ENCODE data around the gene FBXO10.

FBXO10 gene, protein sequence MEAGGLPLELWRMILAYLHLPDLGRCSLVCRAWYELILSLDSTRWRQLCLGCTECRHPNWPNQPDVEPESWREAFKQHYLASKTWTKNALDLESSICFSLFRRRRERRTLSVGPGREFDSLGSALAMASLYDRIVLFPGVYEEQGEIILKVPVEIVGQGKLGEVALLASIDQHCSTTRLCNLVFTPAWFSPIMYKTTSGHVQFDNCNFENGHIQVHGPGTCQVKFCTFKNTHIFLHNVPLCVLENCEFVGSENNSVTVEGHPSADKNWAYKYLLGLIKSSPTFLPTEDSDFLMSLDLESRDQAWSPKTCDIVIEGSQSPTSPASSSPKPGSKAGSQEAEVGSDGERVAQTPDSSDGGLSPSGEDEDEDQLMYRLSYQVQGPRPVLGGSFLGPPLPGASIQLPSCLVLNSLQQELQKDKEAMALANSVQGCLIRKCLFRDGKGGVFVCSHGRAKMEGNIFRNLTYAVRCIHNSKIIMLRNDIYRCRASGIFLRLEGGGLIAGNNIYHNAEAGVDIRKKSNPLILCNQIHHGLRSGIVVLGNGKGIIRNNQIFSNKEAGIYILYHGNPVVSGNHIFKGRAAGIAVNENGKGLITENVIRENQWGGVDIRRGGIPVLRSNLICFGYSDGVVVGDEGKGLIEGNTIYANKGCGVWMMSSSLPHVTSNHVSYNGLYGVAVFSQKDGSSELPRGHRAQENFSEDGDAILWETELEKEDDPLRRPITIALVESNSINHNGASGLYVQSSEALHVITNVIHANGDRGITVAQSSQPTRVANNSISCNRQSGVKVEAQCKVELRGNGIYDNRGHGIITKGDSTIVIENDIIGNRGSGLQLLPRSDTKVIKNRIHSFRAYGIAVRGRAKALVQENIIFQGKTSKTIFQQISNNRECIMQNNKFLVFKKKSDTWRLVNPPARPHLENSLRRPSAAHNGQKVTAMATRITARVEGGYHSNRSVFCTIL

DNA sequence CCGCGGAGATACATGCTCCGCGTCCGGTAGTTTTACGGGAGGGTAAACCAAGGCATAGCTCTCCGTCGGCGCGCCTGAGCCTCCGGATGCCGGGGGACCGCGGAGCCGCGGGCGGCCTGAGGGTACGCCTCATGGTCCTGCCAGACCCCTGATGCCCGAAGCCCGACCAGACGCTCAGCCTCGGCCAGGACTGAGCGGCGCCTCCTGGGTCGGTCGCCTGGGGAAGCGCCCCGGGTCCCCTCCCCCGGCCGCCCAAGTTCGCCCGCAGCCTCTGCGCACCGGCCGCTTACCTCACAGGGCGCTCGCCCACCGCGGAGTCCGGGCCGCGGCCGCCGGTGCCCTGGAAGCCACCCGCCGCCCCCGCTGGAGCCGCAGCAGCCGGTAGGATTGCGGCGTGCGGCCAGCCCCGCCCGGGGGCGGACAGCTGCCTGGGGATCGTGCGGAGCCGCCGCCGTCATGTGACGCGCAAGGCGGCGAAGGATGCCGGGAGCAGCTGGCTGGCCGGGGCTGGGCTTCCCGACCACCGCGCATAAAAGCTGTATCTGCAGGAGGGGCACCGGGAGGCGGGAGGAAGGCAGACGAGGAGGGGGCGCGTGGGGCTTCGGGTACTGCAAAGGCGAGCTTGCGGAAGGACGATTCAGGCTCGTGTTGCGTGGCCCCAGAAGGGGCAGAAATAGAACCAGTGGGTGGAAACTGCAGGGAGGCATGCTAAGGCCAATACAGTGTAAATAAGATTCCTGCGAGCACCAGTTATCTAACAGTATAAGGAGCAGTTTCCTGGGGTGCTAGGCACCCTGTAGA, at the start of gene FBXO10:
Gene FBXO10, minus strand, starts transcription at position 460 of the 801 bp plus-strand sequence. CDS start 34,612 bp downstream, outside the sequence.
- peak within 1 kb of the TSS; percentile 82 to 83 for H3K4me3 ChIP-seq (ENCODE audit: low read length in 2 of 2)
- H3K27ac ChIP-seq (ENCODE audit: low read depth in 2 of 2, low read length in 2 of 2): peak within 1 kb of the TSS; percentile 69 to 80
- H3K9me3 ChIP-seq (ENCODE audit: control insufficient read depth in 2 of 2, low read length in 2 of 2): no peaks in the 10 kb centered on the region
- peaks cover 0 to 2% of the 10 kb centered on the region in 2 donors for H3K36me3 ChIP-seq (ENCODE audit: control insufficient read depth in 2 of 2, insufficient read depth in 2 of 2, low read length in 2 of 2)
- H3K4me1 ChIP-seq (ENCODE audit: control insufficient read depth in 2 of 2, insufficient read depth in 2 of 2, low read length in 2 of 2): peaks cover 13 to 15% of the 10 kb centered on the region in 2 donors
- H3K27me3 ChIP-seq (ENCODE audit: control insufficient read depth in 2 of 2, insufficient read depth in 2 of 2, low read length in 2 of 2): no peaks in the 10 kb centered on the region
- peak within 1 kb of the TSS; percentile 72 to 77 for H3K9ac ChIP-seq (ENCODE audit: low read depth in 1 of 2, low read length in 2 of 2)

DNA sequence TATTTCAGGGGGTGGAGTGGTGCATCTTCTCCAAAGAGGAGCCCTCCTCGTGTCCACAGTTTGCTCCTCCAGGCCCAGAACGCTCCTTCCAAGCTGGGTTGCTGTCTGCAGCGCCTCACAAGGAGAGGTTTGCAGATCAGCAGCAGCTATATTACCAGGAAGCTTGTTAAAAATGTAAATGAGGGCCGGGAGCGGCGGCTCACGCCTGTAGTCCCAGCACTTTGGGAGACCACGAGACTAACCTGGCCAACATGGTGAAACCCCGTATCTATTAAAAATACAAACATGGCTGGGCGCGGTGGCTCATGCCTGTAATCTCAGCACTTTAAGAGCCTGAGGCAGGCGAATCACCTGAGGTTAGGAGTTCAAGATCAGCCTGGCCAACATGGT, 49.6 kb upstream of the FBXO10 start:
- H3K36me3 ChIP-seq (ENCODE audit: control insufficient read depth in 2 of 2, insufficient read depth in 2 of 2, low read length in 2 of 2): no peaks in the 10 kb centered on the region
- no peaks in the 10 kb centered on the region for H3K4me1 ChIP-seq (ENCODE audit: control insufficient read depth in 2 of 2, insufficient read depth in 2 of 2, low read length in 2 of 2)
- H3K4me3 ChIP-seq (ENCODE audit: low read length in 2 of 2): no peak overlapping the region
- H3K27me3 ChIP-seq (ENCODE audit: control insufficient read depth in 2 of 2, insufficient read depth in 2 of 2, low read length in 2 of 2): no peaks in the 10 kb centered on the region
- H3K9me3 ChIP-seq (ENCODE audit: control insufficient read depth in 2 of 2, low read length in 2 of 2): no peaks in the 10 kb centered on the region
- no peak overlapping the region for H3K9ac ChIP-seq (ENCODE audit: low read depth in 1 of 2, low read length in 2 of 2)
- peak overlapping the region in 1 of 2 donors; percentile 26 for H3K27ac ChIP-seq (ENCODE audit: low read depth in 2 of 2, low read length in 2 of 2)

DNA sequence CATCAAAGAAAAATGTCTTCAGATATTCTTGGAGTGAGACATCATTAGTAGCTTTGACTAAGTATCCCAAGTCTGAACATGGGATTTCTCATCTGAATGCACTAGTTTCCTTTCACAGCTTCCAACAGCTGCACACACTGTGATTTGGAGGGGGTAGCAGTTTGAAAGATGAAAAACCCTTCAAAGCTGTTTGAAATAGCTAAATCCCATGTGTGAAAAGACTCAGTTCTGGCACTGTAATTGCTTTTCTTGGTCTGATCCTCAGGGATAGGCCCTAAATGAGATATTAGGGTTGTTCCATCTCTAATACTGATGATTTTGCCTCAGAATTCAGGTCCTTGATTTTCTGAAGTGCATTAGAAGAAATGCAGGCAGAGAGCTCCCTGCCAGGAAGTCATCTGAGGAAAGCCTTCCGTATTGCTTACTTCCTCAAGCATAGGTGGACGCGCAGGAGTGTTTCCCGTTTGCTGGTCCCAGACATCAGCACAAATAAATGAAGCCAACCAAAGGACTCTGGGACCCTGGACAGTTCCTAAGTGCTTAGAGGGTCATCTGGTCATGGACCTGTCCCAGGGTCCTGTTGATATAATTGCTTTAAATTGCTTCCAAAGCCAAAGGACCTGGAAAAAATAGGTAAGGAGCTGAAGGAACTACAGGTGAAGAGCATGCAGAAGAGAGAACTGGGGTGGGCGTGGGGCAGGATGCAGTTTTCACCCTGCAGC, 49.0 kb upstream of the FBXO10 start:
- H3K9me3 ChIP-seq (ENCODE audit: control insufficient read depth in 2 of 2, low read length in 2 of 2): no peaks in the 10 kb centered on the region
- no peaks in the 10 kb centered on the region for H3K27me3 ChIP-seq (ENCODE audit: control insufficient read depth in 2 of 2, insufficient read depth in 2 of 2, low read length in 2 of 2)
- H3K4me1 ChIP-seq (ENCODE audit: control insufficient read depth in 2 of 2, insufficient read depth in 2 of 2, low read length in 2 of 2): no peaks in the 10 kb centered on the region
- no peaks in the 10 kb centered on the region for H3K36me3 ChIP-seq (ENCODE audit: control insufficient read depth in 2 of 2, insufficient read depth in 2 of 2, low read length in 2 of 2)
- no peak overlapping the region for H3K4me3 ChIP-seq (ENCODE audit: low read length in 2 of 2)
- H3K9ac ChIP-seq (ENCODE audit: low read depth in 1 of 2, low read length in 2 of 2): no peak overlapping the region
- H3K27ac ChIP-seq (ENCODE audit: low read depth in 2 of 2, low read length in 2 of 2): no peak overlapping the region

DNA sequence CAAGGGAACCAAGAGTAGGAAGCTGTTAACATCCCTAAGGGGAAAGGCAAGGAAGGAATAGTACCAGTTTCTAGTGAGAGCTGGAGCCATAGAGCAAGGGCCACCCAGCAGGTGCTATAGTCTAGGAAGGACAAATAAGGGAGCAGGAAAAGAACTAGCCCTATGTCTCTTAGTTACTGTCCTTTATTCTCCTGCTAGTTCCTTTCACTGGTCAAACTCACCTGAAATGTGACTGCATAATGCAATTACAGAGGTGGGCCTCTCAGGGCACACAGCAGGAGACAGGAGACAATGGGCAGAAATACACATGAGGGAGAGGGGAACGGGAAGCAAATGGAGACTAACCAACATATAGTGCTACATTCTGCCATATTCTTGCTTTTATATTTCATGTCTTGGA, 47.9 kb upstream of the FBXO10 start:
- no peak overlapping the region for H3K27ac ChIP-seq (ENCODE audit: low read depth in 2 of 2, low read length in 2 of 2)
- H3K27me3 ChIP-seq (ENCODE audit: control insufficient read depth in 2 of 2, insufficient read depth in 2 of 2, low read length in 2 of 2): no peaks in the 10 kb centered on the region
- H3K36me3 ChIP-seq (ENCODE audit: control insufficient read depth in 2 of 2, insufficient read depth in 2 of 2, low read length in 2 of 2): no peaks in the 10 kb centered on the region
- H3K4me3 ChIP-seq (ENCODE audit: low read length in 2 of 2): no peak overlapping the region
- no peaks in the 10 kb centered on the region for H3K9me3 ChIP-seq (ENCODE audit: control insufficient read depth in 2 of 2, low read length in 2 of 2)
- H3K9ac ChIP-seq (ENCODE audit: low read depth in 1 of 2, low read length in 2 of 2): no peak overlapping the region
- no peaks in the 10 kb centered on the region for H3K4me1 ChIP-seq (ENCODE audit: control insufficient read depth in 2 of 2, insufficient read depth in 2 of 2, low read length in 2 of 2)

DNA sequence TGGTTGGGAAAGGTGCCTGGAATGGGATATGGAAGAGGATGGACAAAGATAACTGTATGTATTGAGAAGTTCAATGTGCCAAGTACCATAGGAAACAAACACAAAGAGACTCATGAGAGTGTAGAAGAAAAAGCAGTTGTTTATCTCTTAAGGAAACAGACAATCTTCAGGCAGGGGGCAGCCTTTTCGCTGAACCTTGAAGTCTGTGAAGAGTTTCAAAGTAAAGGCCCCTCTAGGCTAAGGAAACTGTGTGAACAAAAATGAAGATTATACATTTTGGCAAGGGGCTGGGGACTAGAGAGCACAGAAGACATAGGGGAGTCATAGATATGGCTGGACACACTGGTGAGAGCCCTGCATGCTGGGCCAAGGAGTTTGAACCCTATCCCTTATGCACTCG, 47.1 kb upstream of the FBXO10 start:
- H3K27ac ChIP-seq (ENCODE audit: low read depth in 2 of 2, low read length in 2 of 2): no peak overlapping the region
- H3K27me3 ChIP-seq (ENCODE audit: control insufficient read depth in 2 of 2, insufficient read depth in 2 of 2, low read length in 2 of 2): no peaks in the 10 kb centered on the region
- H3K4me1 ChIP-seq (ENCODE audit: control insufficient read depth in 2 of 2, insufficient read depth in 2 of 2, low read length in 2 of 2): no peaks in the 10 kb centered on the region
- no peaks in the 10 kb centered on the region for H3K36me3 ChIP-seq (ENCODE audit: control insufficient read depth in 2 of 2, insufficient read depth in 2 of 2, low read length in 2 of 2)
- no peak overlapping the region for H3K9ac ChIP-seq (ENCODE audit: low read depth in 1 of 2, low read length in 2 of 2)
- no peak overlapping the region for H3K4me3 ChIP-seq (ENCODE audit: low read length in 2 of 2)
- no peaks in the 10 kb centered on the region for H3K9me3 ChIP-seq (ENCODE audit: control insufficient read depth in 2 of 2, low read length in 2 of 2)

DNA sequence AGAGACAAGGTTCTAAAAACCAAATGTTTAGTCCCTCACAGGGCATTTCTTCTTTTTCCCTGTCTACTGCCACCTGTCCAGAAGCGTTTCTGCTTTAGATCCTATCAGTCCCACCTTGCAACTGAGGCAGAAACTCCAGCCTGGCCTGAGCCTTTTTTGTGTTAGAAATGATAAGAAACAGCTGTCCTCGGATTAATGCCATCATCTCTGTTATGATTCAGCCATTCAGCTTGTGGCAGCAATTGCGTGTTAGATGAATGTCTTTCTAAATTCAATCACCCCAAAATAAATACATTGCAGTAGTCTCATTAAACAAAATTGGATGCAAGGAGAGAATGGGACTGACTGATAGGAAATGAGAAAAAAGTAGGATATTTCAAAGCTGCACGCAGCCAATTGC, 46.3 kb upstream of the FBXO10 start:
- H3K9me3 ChIP-seq (ENCODE audit: control insufficient read depth in 2 of 2, low read length in 2 of 2): no peaks in the 10 kb centered on the region
- no peak overlapping the region for H3K27ac ChIP-seq (ENCODE audit: low read depth in 2 of 2, low read length in 2 of 2)
- no peaks in the 10 kb centered on the region for H3K27me3 ChIP-seq (ENCODE audit: control insufficient read depth in 2 of 2, insufficient read depth in 2 of 2, low read length in 2 of 2)
- H3K4me1 ChIP-seq (ENCODE audit: control insufficient read depth in 2 of 2, insufficient read depth in 2 of 2, low read length in 2 of 2): no peaks in the 10 kb centered on the region
- H3K4me3 ChIP-seq (ENCODE audit: low read length in 2 of 2): no peak overlapping the region
- H3K9ac ChIP-seq (ENCODE audit: low read depth in 1 of 2, low read length in 2 of 2): no peak overlapping the region
- H3K36me3 ChIP-seq (ENCODE audit: control insufficient read depth in 2 of 2, insufficient read depth in 2 of 2, low read length in 2 of 2): no peaks in the 10 kb centered on the region

DNA sequence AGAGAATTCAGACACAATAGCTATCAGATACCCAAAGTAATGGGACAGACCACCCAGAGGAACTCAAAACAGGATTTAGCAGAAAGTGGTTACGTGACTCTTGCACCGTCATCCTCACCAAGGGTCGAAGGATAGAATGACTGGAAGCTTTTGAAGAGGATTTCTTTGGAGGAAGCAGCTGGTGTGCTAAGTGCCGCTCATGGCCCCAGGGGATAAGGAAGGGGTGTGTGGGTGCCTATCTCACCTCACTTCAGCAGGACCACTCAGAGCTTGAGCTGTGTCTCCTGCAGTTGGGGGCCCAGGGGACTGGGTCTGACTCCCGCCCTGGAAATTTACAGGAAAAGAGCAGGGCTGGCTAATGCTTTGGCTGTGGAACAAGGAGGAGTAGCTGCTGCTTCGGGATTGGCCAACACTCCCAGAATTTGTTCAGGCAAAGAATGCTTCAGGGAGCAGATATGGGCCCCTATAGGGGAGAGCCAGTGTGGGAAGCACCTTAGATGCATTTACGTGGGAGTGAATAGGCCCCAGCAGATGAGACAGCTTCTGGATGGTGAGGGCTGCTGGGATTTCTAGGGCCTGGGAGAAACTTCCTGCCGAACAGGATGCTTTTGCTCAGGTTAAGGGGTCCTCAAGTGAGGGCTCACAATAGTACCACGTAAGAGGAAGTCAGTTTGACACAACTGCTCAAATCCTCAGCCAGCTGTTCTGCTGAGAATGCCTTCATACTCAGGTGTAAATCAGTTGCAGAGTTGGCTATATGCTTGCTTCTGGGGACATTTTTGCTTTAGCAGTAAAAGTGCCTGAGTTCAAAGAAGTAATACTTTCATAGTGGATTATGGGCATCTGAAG, 45.3 kb upstream of the FBXO10 start:
- H3K9me3 ChIP-seq (ENCODE audit: control insufficient read depth in 2 of 2, low read length in 2 of 2): no peaks in the 10 kb centered on the region
- no peak overlapping the region for H3K9ac ChIP-seq (ENCODE audit: low read depth in 1 of 2, low read length in 2 of 2)
- H3K27ac ChIP-seq (ENCODE audit: low read depth in 2 of 2, low read length in 2 of 2): no peak overlapping the region
- no peak overlapping the region for H3K4me3 ChIP-seq (ENCODE audit: low read length in 2 of 2)
- no peaks in the 10 kb centered on the region for H3K4me1 ChIP-seq (ENCODE audit: control insufficient read depth in 2 of 2, insufficient read depth in 2 of 2, low read length in 2 of 2)
- no peaks in the 10 kb centered on the region for H3K36me3 ChIP-seq (ENCODE audit: control insufficient read depth in 2 of 2, insufficient read depth in 2 of 2, low read length in 2 of 2)
- H3K27me3 ChIP-seq (ENCODE audit: control insufficient read depth in 2 of 2, insufficient read depth in 2 of 2, low read length in 2 of 2): no peaks in the 10 kb centered on the region

DNA sequence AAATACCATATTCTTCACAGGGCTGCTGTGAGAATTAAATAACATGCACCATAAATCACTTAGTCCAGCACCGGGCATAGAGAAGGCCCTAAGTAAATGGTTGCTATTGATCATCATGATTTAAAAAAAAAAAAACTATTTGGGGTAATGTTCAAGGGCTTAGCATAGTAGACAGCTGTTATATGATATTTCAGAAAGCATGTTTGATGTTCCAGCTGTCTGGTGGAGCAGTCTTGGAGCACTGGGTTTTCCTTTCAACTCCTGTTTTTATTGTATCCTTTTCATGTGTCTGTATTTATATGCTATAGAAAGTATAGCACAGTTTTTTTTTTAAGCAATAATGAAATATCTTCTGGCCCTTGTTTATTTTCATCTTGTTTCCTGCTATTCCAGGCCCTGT, 44.2 kb upstream of the FBXO10 start:
- no peak overlapping the region for H3K4me3 ChIP-seq (ENCODE audit: low read length in 2 of 2)
- H3K9ac ChIP-seq (ENCODE audit: low read depth in 1 of 2, low read length in 2 of 2): no peak overlapping the region
- H3K27ac ChIP-seq (ENCODE audit: low read depth in 2 of 2, low read length in 2 of 2): no peak overlapping the region
- H3K4me1 ChIP-seq (ENCODE audit: control insufficient read depth in 2 of 2, insufficient read depth in 2 of 2, low read length in 2 of 2): no peaks in the 10 kb centered on the region
- no peaks in the 10 kb centered on the region for H3K36me3 ChIP-seq (ENCODE audit: control insufficient read depth in 2 of 2, insufficient read depth in 2 of 2, low read length in 2 of 2)
- H3K9me3 ChIP-seq (ENCODE audit: control insufficient read depth in 2 of 2, low read length in 2 of 2): no peaks in the 10 kb centered on the region
- H3K27me3 ChIP-seq (ENCODE audit: control insufficient read depth in 2 of 2, insufficient read depth in 2 of 2, low read length in 2 of 2): no peaks in the 10 kb centered on the region

DNA sequence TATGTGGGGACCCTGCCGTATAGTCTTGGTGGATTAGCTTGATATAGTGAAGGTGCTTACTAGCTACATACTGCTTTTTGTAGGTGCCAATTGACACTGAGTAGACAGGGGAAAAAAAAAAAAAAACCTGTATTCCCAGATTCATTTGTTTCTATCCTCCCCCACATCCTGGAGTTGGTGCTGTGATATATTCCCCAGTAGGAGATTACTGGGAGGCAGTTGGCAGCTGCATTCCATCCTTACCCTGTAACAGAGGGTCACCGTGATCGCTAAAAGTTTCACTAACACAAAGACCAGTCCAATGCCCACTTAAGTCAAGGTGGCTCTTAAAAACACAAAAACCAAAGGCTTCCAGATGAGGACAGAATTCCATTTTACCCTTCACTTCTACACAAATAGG, 43.6 kb upstream of the FBXO10 start:
- Histone ChIP-seq H3K9me3 (ENCODE audit: control insufficient read depth in 2 of 2, low read length in 2 of 2) (no peaks in the 10 kb centered on the region), H3K4me3 (ENCODE audit: low read length in 2 of 2) (no peak overlapping the region), H3K36me3 (ENCODE audit: control insufficient read depth in 2 of 2, insufficient read depth in 2 of 2, low read length in 2 of 2) (no peaks in the 10 kb centered on the region), H3K4me1 (ENCODE audit: control insufficient read depth in 2 of 2, insufficient read depth in 2 of 2, low read length in 2 of 2) (no peaks in the 10 kb centered on the region), H3K27me3 (ENCODE audit: control insufficient read depth in 2 of 2, insufficient read depth in 2 of 2, low read length in 2 of 2) (no peaks in the 10 kb centered on the region), H3K27ac (ENCODE audit: low read depth in 2 of 2, low read length in 2 of 2) (no peak overlapping the region), H3K9ac (ENCODE audit: low read depth in 1 of 2, low read length in 2 of 2) (no peak overlapping the region)
